Peyer's patch (tissue), 4 donors: ENCODE results near the gene FARSA. TPM values are rescaled to one million over a fixed set of nuclear protein-coding genes. Genes with fewer than 3 reads are reported as not detected.
"Not testable (repeated sequence)": the region's sequence is repeated elsewhere in the genome, so short reads cannot be mapped to it uniquely, and the experiment has no call there.

Experiments
- DNase-seq, 3 donors: peaks; one replicate each; pipeline ENCODE4 v3.0.0-alpha.2; 2017 to 2019
- H3K27ac ChIP-seq, 4 donors: fragments of 200-600 bp; sonication (generic); one replicate each; pipeline ENCODE4 v1.5.1; 2016 to 2019
- H3K27me3 ChIP-seq, 2 donors: fragments of 200-600 bp; sonication (generic); one replicate each; pipeline ENCODE4 v1.5.1; 2019
- H3K36me3 ChIP-seq, 3 donors: fragments of 200-600 bp; sonication (generic); one replicate each; pipeline ENCODE4 v1.5.1; 2016 to 2019
- H3K4me1 ChIP-seq, 4 donors: fragments of 200-600 bp; sonication (generic); one replicate each; pipeline ENCODE4 v1.5.1; 2016 to 2019
- H3K4me3 ChIP-seq, 4 donors: fragments of 200-600 bp; sonication (generic); 1 replicate in 3 of 4; 2 replicates in 1 of 4; pipeline ENCODE4 v1.5.1; 2016 to 2019; ENCODE audit warnings: mild to moderate bottlenecking in 1 of 4
- H3K9me3 ChIP-seq, 4 donors: fragments of 200-600 bp; sonication (generic); one replicate each; pipeline ENCODE4 v1.5.1; 2016 to 2019; ENCODE audit warnings: mild to moderate bottlenecking in 1 of 4
- POLR2A ChIP-seq, 2 donors: fragments of 450-650 bp; IDR thresholded peaks; one replicate each; pipeline ENCODE4 v1.5.1; 2017; ENCODE audit warnings: antibody characterized with exemption in 2 of 2, mild to moderate bottlenecking in 2 of 2, moderate library complexity in 2 of 2
- total RNA-seq, 4 donors: library from RNA; depleted of rRNA; stranded (reverse); fragments of >200 nt; gene quantifications; one replicate each; pipeline ENCODE4 v1.1.0, GENCODE V29; 2016
- TF ChIP-seq, protein P1 (sequence below), 6 experiments: fragments of 450-650 bp in 4 of 6; fragments of 200-600 bp in 2 of 6; sonication (generic) in 1 of 6; IDR thresholded peaks; one replicate each; pipeline ENCODE4 v1.5.1; 2017 to 2019; ENCODE audit warnings: antibody characterized with exemption in 6 of 6, mild to moderate bottlenecking in 3 of 6, moderate library complexity in 1 of 6

Gene FARSA
- total RNA-seq, 4 donors from 2014 or later = 35.4 to 54.5 (median 48.3) TPM

DNA sequence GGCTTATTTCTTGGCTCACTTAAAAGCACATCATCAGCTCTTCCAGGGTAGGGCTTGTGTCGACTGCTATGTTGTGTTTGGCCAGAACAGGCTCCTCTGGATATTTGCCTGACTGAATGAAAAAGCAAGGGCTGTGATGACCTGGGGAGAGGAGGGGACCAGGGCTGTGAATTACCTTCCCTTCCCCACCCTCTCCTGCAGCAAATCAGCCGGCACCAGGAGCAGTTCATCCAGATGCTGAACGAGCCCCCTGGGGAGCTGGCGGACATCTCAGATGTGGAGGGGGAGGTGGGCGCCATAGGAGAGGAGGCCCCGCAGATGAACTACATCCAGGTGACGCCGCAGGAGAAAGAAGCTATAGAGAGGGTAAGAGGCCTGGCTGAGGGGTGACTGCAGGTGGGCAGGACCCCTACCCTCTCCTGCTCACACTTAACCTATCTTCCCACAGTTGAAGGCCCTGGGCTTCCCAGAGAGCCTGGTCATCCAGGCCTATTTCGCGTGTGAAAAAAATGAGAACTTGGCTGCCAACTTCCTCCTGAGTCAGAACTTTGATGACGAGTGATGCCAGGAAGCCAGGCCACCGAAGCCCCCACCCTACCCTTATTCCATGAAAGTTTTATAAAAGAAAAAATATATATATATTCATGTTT lies 19.1 kb upstream of the FARSA start:
- H3K4me1 ChIP-seq = peaks cover 0 to 48% (median 9%) of the 10 kb centered on the region in 4 donors
- no peak for DNase-seq
- no peaks in the 10 kb centered on the region for H3K9me3 ChIP-seq
- H3K27me3 ChIP-seq = no peaks in the 10 kb centered on the region
- peaks cover 0 to 68% (median 0%) of the 10 kb centered on the region in 3 donors for H3K36me3 ChIP-seq
- TF ChIP-seq, protein P1, sequence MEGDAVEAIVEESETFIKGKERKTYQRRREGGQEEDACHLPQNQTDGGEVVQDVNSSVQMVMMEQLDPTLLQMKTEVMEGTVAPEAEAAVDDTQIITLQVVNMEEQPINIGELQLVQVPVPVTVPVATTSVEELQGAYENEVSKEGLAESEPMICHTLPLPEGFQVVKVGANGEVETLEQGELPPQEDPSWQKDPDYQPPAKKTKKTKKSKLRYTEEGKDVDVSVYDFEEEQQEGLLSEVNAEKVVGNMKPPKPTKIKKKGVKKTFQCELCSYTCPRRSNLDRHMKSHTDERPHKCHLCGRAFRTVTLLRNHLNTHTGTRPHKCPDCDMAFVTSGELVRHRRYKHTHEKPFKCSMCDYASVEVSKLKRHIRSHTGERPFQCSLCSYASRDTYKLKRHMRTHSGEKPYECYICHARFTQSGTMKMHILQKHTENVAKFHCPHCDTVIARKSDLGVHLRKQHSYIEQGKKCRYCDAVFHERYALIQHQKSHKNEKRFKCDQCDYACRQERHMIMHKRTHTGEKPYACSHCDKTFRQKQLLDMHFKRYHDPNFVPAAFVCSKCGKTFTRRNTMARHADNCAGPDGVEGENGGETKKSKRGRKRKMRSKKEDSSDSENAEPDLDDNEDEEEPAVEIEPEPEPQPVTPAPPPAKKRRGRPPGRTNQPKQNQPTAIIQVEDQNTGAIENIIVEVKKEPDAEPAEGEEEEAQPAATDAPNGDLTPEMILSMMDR (IDR thresholded peaks at IDR 0.05) = no peak
- TF ChIP-seq POLR2A (IDR thresholded peaks at IDR 0.05) = no peak
- no peak overlapping the region for H3K4me3 ChIP-seq
- H3K27ac ChIP-seq = peak overlapping the region in 2 of 4 donors; percentile 6 to 19

DNA sequence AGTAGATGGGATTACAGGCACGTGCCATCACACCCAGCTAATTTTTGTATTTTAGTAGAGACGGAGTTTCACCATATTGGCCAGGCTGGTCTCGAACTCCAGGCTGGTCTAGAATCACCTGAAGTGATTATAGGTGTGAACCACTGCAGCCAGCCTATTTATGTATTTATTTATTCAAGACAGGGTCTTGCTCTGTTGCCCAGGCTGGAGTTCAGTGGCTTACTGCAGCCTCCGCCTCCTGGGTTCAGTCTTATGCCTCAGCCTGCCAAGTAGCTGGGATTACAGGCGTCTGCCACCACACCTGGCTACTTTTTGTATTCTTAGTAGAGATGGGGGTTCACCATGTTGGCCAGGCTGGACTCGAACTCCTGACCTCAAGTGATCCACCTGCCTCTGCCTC lies 18.5 kb upstream of the FARSA start:
- Histone ChIP-seq H3K27ac (peak overlapping the region in 1 of 4 donors; percentile 19), H3K4me1 (peaks cover 0 to 51% (median 9%) of the 10 kb centered on the region in 4 donors), H3K36me3 (peaks cover 0 to 70% (median 0%) of the 10 kb centered on the region in 3 donors)
- H3K4me3 ChIP-seq, H3K27me3 ChIP-seq, DNase-seq, H3K9me3 ChIP-seq: not testable (repeated sequence)

DNA sequence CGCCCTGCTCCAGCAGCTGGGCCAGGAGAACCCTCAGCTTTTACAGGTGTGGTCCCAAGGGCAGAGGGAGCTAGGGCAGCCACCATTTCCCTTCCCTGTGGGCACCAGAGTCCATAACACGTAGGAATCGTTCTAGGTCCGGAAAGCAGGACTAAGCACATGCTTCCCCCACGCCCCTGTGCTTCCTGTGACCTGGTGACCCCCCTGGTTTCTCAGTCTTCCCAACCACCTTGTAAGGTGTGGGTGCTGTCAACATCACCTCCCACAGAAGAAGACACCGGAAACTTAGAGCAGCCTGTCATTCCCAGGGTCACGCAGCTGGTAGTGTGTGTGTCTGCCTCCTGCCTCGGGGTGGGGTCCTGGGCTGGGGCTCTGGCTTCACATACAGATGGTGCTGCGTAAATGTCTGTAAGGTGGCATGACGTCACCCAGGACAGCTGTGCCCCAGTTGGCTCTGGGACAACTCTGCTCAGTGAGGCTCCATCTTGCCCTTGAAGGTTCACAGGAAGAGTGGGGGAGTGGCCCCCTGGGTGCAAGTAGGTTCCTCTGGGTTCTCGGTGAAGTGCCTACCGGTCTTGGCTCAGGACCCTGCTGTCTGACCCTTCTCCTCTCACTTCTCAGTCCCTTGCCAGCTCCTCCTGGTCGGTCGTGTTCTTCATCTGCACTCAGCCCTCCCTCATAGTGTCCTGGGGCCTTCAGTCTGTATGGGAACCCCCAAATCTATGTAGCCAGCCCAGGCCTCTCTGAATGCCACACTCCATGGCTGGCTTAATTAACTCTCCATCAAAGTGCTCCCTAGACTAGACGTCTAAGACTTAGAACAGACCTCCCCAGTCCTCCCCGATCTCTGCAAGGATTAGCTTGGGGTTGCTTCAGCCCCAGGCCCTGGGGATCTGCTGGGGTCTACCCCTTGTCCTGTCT lies 16.1 kb upstream of the FARSA start:
- Histone ChIP-seq H3K27ac (no peak overlapping the region), H3K4me3 (no peak overlapping the region), H3K4me1 (peaks cover 0 to 40% (median 4%) of the 10 kb centered on the region in 4 donors), H3K9me3 (no peaks in the 10 kb centered on the region), H3K27me3 (no peaks in the 10 kb centered on the region), H3K36me3 (peaks cover 0 to 71% (median 0%) of the 10 kb centered on the region in 3 donors)
- TF ChIP-seq, protein P1 (IDR thresholded peaks at IDR 0.05) = no peak
- TF ChIP-seq POLR2A (IDR thresholded peaks at IDR 0.05) = no peak
- DNase-seq = no peak

DNA sequence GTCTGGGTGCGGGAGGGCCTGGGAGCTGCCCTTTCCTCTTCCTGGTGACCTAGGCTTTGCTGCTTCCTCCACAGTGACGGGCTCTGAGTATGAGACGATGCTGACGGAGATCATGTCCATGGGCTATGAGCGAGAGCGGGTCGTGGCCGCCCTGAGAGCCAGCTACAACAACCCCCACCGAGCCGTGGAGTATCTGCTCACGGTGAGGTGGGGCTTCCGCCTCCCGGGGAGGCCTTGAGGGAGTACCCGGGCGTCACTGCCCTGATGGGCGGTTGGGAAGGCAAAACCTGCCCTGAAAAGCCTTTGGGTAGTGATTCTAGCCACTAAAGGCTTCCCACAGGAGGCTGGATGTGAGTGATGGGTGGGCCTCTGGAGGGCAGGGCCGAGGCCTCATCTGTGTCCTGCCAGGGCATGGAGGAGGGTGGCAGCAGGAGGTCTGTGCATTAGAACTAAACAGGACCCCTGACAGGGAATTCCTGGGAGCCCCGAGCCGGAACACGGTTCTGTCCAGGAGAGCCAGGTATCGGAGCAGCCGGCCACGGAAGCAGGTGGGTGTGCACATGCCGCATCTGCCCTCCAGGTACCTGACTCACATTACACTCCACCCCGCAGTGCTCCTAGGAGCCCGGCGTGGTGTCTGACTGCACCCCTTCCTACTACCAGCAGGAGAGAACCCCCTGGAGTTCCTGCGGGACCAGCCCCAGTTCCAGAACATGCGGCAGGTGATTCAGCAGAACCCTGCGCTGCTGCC lies 15.3 kb upstream of the FARSA start:
- no peaks in the 10 kb centered on the region for H3K27me3 ChIP-seq
- TF ChIP-seq, protein P1 (IDR thresholded peaks at IDR 0.05) = no peak
- TF ChIP-seq POLR2A (IDR thresholded peaks at IDR 0.05) = no peak
- DNase-seq = no peak
- H3K4me3 ChIP-seq = no peak overlapping the region
- no peak overlapping the region for H3K27ac ChIP-seq
- H3K9me3 ChIP-seq = no peaks in the 10 kb centered on the region
- peaks cover 0 to 72% (median 0%) of the 10 kb centered on the region in 3 donors for H3K36me3 ChIP-seq
- H3K4me1 ChIP-seq = peaks cover 0 to 32% (median 4%) of the 10 kb centered on the region in 4 donors

DNA sequence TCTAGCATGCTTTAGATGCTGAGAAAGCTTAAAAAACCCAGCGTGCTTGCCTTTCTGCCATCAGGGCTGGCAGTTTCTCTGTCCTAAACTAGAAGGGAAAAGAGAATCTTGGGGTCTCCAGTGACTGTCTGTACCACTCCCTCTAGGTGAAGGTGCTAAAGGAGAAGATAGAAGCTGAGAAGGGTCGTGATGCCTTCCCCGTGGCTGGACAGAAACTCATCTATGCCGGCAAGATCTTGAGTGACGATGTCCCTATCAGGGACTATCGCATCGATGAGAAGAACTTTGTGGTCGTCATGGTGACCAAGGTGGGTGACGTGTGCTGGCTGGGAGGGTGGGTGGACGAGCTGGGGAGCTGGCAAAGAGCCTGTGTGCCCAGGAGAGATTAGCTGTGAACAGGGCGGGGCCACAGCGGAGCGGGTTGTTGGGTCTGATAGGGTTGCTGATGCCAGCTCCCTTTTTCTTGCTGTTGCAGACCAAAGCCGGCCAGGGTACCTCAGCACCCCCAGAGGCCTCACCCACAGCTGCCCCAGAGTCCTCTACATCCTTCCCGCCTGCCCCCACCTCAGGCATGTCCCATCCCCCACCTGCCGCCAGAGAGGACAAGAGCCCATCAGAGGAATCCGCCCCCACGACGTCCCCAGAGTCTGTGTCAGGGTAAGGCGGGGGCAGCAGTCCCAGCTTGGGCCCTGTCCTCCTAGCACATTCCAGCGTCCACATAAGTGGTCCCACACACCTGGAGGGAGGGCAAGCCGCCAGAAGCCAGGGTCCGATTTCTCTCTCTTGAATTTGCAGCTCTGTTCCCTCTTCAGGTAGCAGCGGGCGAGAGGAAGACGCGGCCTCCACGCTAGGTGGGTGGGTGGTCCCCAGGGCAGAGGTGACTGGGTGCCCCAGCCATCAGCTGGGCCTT lies 14.4 kb upstream of the FARSA start:
- H3K36me3 ChIP-seq = peaks cover 0 to 72% (median 0%) of the 10 kb centered on the region in 3 donors
- TF ChIP-seq POLR2A (IDR thresholded peaks at IDR 0.05) = no peak
- TF ChIP-seq, protein P1 (IDR thresholded peaks at IDR 0.05) = no peak
- no peaks in the 10 kb centered on the region for H3K9me3 ChIP-seq
- no peaks in the 10 kb centered on the region for H3K27me3 ChIP-seq
- no peak overlapping the region for H3K27ac ChIP-seq
- no peak overlapping the region for H3K4me3 ChIP-seq
- peaks cover 0 to 33% (median 4%) of the 10 kb centered on the region in 4 donors for H3K4me1 ChIP-seq
- DNase-seq = no peak
